ENCODE measurements around the gene OTOP2. TPM values are rescaled to one million over a fixed set of nuclear protein-coding genes. Genes with fewer than 3 reads are reported as not detected.

The OTOP2 gene
- total RNA-seq, 1 experiment from 2014 or later, result not detected

GRCh38 chr17:74901353-74902135 is 22.5 kb upstream of the OTOP2 start:
- CTCF ChIA-PET, result interaction anchor here (1.6 kb wide), 1 partner anchor 59 kb away, joined by 4 read pairs; no protein-coding TSS in a partner anchor
- Mint-ChIP-seq H3K4me3 (no peak overlapping the region), H3K27ac (no peak overlapping the region), H3K9me3 (peaks cover 3% of the 10 kb centered on the region), H3K36me3 (0 out of 2 replicates have a peak, but pooled peaks cover 2% of the 10 kb centered on the region), H3K4me1 (0 out of 2 replicates have a peak, but pooled peaks cover 2% of the 10 kb centered on the region), H3K27me3 (ENCODE audit: low read depth) (peaks cover 15% of the 10 kb centered on the region)
- no peak for ATAC-seq
- DNase-seq (ENCODE audit: low spot score), result no peak
- TF ChIP-seq ATF1 (CRISPR knock-in tag; IDR thresholded peaks at IDR 0.05) (no peak), ZNF423 (CRISPR knock-in tag; IDR thresholded peaks at IDR 0.05) (no peak), ZNF219 (CRISPR knock-in tag; IDR thresholded peaks at IDR 0.05; ENCODE audit: borderline replicate concordance) (no peak), TEAD4 (CRISPR knock-in tag; IDR thresholded peaks at IDR 0.05) (no peak), TP53 (CRISPR knock-in tag; IDR thresholded peaks at IDR 0.05) (no peak), ETV6 (CRISPR knock-in tag; IDR thresholded peaks at IDR 0.05) (no peak), ZBTB21 (CRISPR knock-in tag; IDR thresholded peaks at IDR 0.05; ENCODE audit: borderline replicate concordance) (no peak)
- TF ChIP-seq, protein P1, sequence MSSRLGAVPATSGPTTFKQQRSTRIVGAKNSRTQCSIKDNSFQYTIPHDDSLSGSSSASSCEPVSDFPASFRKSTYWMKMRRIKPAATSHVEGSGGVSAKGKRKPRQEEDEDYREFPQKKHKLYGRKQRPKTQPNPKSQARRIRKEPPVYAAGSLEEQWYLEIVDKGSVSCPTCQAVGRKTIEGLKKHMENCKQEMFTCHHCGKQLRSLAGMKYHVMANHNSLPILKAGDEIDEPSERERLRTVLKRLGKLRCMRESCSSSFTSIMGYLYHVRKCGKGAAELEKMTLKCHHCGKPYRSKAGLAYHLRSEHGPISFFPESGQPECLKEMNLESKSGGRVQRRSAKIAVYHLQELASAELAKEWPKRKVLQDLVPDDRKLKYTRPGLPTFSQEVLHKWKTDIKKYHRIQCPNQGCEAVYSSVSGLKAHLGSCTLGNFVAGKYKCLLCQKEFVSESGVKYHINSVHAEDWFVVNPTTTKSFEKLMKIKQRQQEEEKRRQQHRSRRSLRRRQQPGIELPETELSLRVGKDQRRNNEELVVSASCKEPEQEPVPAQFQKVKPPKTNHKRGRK (CRISPR knock-in tag; IDR thresholded peaks at IDR 0.05; ENCODE audit: borderline replicate concordance), result no peak
- TF ChIP-seq, protein P2, sequence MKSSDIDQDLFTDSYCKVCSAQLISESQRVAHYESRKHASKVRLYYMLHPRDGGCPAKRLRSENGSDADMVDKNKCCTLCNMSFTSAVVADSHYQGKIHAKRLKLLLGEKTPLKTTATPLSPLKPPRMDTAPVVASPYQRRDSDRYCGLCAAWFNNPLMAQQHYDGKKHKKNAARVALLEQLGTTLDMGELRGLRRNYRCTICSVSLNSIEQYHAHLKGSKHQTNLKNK (CRISPR knock-in tag; IDR thresholded peaks at IDR 0.05), result no peak
- TF ChIP-seq, protein P3, sequence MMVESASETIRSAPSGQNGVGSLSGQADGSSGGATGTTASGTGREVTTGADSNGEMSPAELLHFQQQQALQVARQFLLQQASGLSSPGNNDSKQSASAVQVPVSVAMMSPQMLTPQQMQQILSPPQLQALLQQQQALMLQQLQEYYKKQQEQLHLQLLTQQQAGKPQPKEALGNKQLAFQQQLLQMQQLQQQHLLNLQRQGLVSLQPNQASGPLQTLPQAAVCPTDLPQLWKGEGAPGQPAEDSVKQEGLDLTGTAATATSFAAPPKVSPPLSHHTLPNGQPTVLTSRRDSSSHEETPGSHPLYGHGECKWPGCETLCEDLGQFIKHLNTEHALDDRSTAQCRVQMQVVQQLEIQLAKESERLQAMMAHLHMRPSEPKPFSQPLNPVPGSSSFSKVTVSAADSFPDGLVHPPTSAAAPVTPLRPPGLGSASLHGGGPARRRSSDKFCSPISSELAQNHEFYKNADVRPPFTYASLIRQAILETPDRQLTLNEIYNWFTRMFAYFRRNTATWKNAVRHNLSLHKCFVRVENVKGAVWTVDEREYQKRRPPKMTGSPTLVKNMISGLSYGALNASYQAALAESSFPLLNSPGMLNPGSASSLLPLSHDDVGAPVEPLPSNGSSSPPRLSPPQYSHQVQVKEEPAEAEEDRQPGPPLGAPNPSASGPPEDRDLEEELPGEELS (CRISPR knock-in tag; IDR thresholded peaks at IDR 0.05), result no peak
- TF ChIP-seq, protein P4, sequence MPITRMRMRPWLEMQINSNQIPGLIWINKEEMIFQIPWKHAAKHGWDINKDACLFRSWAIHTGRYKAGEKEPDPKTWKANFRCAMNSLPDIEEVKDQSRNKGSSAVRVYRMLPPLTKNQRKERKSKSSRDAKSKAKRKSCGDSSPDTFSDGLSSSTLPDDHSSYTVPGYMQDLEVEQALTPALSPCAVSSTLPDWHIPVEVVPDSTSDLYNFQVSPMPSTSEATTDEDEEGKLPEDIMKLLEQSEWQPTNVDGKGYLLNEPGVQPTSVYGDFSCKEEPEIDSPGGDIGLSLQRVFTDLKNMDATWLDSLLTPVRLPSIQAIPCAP (CRISPR knock-in tag; IDR thresholded peaks at IDR 0.05), result no peak
- TF ChIP-seq, protein P5, sequence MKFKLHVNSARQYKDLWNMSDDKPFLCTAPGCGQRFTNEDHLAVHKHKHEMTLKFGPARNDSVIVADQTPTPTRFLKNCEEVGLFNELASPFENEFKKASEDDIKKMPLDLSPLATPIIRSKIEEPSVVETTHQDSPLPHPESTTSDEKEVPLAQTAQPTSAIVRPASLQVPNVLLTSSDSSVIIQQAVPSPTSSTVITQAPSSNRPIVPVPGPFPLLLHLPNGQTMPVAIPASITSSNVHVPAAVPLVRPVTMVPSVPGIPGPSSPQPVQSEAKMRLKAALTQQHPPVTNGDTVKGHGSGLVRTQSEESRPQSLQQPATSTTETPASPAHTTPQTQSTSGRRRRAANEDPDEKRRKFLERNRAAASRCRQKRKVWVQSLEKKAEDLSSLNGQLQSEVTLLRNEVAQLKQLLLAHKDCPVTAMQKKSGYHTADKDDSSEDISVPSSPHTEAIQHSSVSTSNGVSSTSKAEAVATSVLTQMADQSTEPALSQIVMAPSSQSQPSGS (CRISPR knock-in tag; IDR thresholded peaks at IDR 0.05; ENCODE audit: borderline replicate concordance, low read depth), result no peak
- POLR2A ChIA-PET, result no interaction called here

DNA sequence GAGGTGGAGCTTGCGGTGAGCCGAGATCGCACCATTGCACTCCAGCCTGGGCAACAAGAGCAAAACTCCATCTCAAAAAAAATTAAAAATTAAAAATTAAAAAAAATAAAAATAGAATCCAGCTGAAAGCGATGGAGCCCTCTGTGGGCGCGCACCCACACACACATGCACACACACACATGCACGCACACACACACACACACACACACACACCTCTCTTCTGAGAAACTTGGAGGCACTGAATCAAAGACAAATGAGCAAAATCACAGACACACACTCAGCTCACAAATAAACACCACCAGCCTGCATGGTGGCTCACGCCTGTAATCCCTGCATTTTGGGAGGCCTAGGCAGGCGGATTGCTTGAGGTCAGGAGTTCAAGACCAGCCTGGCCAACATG is 21.0 kb upstream of the OTOP2 start:
- ChIA-PET CTCF (no interaction called here), POLR2A (no interaction called here)
- no peak for DNase-seq (ENCODE audit: low spot score)
- Mint-ChIP-seq H3K27me3 (ENCODE audit: low read depth) (peaks cover 14% of the 10 kb centered on the region), H3K27ac (no peak overlapping the region), H3K36me3 (0 out of 2 replicates have a peak, but pooled peaks cover 3% of the 10 kb centered on the region), H3K9me3 (peaks cover 5% of the 10 kb centered on the region), H3K4me1 (peaks cover 6% of the 10 kb centered on the region; the same call in 1 of the 2 replicates), H3K4me3 (no peak overlapping the region)
- no peak for ATAC-seq
- TF ChIP-seq ZNF281 (CRISPR knock-in tag; IDR thresholded peaks at IDR 0.05) (no peak), FOXJ3 (CRISPR knock-in tag; IDR thresholded peaks at IDR 0.05; ENCODE audit: borderline replicate concordance) (no peak), GABPB1 (CRISPR knock-in tag; IDR thresholded peaks at IDR 0.05) (no peak), TEAD1 (CRISPR knock-in tag; IDR thresholded peaks at IDR 0.05) (no peak), NFATC4 (CRISPR knock-in tag; IDR thresholded peaks at IDR 0.05) (no peak), EMX1 (CRISPR knock-in tag; IDR thresholded peaks at IDR 0.05) (no peak)
- TF ChIP-seq, protein P6, sequence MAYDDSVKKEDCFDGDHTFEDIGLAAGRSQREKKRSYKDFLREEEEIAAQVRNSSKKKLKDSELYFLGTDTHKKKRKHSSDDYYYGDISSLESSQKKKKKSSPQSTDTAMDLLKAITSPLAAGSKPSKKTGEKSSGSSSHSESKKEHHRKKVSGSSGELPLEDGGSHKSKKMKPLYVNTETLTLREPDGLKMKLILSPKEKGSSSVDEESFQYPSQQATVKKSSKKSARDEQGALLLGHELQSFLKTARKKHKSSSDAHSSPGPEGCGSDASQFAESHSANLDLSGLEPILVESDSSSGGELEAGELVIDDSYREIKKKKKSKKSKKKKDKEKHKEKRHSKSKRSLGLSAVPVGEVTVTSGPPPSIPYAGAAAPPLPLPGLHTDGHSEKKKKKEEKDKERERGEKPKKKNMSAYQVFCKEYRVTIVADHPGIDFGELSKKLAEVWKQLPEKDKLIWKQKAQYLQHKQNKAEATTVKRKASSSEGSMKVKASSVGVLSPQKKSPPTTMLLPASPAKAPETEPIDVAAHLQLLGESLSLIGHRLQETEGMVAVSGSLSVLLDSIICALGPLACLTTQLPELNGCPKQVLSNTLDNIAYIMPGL (CRISPR knock-in tag; IDR thresholded peaks at IDR 0.05), result no peak
- TF ChIP-seq, protein P7, sequence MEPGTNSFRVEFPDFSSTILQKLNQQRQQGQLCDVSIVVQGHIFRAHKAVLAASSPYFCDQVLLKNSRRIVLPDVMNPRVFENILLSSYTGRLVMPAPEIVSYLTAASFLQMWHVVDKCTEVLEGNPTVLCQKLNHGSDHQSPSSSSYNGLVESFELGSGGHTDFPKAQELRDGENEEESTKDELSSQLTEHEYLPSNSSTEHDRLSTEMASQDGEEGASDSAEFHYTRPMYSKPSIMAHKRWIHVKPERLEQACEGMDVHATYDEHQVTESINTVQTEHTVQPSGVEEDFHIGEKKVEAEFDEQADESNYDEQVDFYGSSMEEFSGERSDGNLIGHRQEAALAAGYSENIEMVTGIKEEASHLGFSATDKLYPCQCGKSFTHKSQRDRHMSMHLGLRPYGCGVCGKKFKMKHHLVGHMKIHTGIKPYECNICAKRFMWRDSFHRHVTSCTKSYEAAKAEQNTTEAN (CRISPR knock-in tag; IDR thresholded peaks at IDR 0.05), result no peak
- TF ChIP-seq, protein P2 (CRISPR knock-in tag; IDR thresholded peaks at IDR 0.05), result no peak
